Stimulated activated memory B cell treated with anti-CD40 and anti-IgM and Interleukin-4, amounts not matched to agents 10 μg/mL and 1 μg/mL and 100 μg/mL, for 72 hours (primary cell): ENCODE measurements around the gene TTC28.

Experiments
- ATAC-seq: fragments of 150-1000 bp; cut with Tn5 transposase; 2 replicates; pipeline ENCODE4 v1.10.0; 2021
- H3K27ac Mint-ChIP-seq: one replicate; pipeline ENCODE4 v1.8.0; 2022; ENCODE audit warnings: mild to moderate bottlenecking, mixed read lengths
- H3K27me3 Mint-ChIP-seq: one replicate; pipeline ENCODE4 v1.8.0; 2022; ENCODE audit warnings: mixed read lengths
- H3K36me3 Mint-ChIP-seq: one replicate; pipeline ENCODE4 v1.8.0; 2022; ENCODE audit warnings: mixed read lengths
- H3K4me1 Mint-ChIP-seq: one replicate; pipeline ENCODE4 v1.8.0; 2022; ENCODE audit warnings: mixed read lengths
- H3K4me3 Mint-ChIP-seq: one replicate; pipeline ENCODE4 v1.8.0; 2022; ENCODE audit warnings: mild to moderate bottlenecking, moderate library complexity, mixed read lengths
- H3K9me3 Mint-ChIP-seq: one replicate; pipeline ENCODE4 v1.8.0; 2022; ENCODE audit warnings: mixed read lengths

Gene TTC28

DNA sequence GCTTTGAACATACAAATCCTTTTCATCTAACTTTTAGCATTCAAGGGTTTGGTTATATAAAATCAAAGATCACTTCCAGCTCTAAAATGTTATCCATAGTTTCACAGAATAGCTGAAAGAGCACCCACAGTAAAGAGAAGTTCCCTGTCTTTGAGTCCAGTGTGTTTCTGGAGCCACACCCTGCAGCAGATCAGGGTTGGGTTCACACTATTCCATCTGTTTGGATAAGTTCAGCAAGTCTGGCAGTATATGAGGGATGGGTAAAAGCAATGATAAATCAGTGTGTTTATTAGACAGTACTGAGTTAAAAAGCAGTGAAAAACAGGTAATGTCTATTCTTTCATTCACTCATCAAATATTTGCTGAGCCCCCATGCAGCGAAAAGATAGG is 624.8 kb downstream of the TTC28 start:
- peak; percentile 31 for ATAC-seq
- Mint-ChIP-seq H3K9me3 (no peaks in the 10 kb centered on the region), H3K4me3 (no peak overlapping the region), H3K27me3 (peaks cover 7% of the 10 kb centered on the region), H3K4me1 (no peaks in the 10 kb centered on the region), H3K36me3 (no peaks in the 10 kb centered on the region), H3K27ac (no peak overlapping the region)

DNA sequence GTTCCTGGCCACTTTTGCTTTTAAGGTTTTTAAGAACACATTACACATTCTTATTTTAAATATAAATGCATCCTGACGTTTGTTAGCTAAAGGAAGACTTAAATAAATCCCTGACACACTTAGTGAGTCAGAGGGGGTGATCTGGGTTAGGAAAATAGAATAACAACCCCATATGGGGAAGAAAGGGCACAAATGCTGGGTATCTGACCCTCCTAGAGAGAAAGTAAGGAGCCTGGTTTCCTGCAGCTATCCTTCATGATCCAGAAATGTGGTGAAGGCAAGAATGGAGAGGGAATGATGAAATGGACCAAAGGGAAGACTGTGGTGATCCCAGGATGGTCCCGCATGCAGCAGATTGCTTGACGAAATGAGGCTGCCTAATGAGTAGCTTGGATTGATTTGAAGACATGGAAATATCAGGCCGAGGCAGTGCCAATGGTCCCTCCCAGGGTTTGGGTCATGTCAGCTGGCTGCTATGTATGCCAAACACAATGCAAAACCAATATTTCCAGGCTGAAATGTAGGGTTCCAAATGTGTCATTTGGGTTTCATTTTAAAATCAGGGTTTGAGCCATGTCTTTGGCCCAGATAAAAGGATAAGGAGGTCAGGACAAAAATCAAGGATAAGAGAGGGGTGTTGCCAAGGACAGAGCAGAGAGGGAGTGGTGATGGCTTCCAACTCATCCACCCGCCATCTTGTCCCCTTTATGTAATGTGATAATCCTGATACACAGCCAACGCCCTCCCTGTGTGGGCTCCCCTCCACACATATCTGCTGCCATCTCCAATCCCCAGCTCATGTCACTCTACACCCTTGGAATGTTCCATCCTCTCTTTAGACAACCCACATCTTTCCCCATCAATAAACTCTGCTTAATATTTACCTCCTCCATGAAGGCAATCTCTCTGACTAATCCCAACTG is 625.5 kb downstream of the TTC28 start:
- Mint-ChIP-seq H3K9me3 (no peaks in the 10 kb centered on the region), H3K36me3 (no peaks in the 10 kb centered on the region), H3K4me1 (no peaks in the 10 kb centered on the region), H3K27me3 (peaks cover 6% of the 10 kb centered on the region), H3K4me3 (no peak overlapping the region), H3K27ac (no peak overlapping the region)
- no peak for ATAC-seq

- Mint-ChIP-seq H3K9me3 (no peaks in the 10 kb centered on the region), H3K27me3 (no peaks in the 10 kb centered on the region), H3K36me3 (no peaks in the 10 kb centered on the region), H3K27ac (no peak overlapping the region), H3K4me3 (no peak overlapping the region), H3K4me1 (no peaks in the 10 kb centered on the region)
- ATAC-seq: no peak
Measured at GRCh38 chr22:28052825-28053269, 626.8 kb downstream of the TTC28 start.

DNA sequence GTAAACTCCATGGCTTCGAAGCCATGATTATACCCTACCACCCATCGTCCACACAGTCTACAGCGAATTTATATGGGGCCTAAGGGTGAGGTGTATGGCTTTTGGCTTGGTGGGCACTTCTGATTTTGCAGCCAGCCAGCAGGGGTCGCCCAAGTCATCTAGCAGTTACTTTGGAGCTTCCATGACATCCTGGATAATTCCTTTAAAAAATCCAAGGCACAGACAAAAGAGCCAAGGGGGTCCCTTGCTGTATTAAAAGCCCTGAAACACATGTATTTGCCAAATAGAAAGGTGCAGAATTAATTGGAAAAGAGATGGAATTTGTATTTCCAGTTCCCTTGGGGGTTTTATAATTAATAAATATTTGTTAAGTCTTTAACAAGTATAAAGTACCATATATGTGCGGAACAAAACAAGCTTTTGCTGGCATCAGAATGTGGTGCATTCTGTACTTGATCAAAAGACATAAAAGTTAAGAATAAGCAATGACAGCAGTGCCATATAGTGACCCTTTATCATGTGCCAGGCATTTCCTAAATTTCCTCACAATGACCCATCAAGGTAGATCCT is 627.8 kb downstream of the TTC28 start:
- no peak for ATAC-seq
- Mint-ChIP-seq H3K4me1 (no peaks in the 10 kb centered on the region), H3K4me3 (no peak overlapping the region), H3K27me3 (no peaks in the 10 kb centered on the region), H3K36me3 (no peaks in the 10 kb centered on the region), H3K27ac (no peak overlapping the region), H3K9me3 (no peaks in the 10 kb centered on the region)

- H3K4me1 Mint-ChIP-seq: no peaks in the 10 kb centered on the region
- H3K4me3 Mint-ChIP-seq: no peak overlapping the region
- H3K36me3 Mint-ChIP-seq: no peaks in the 10 kb centered on the region
- H3K27me3 Mint-ChIP-seq: no peaks in the 10 kb centered on the region
- no peak overlapping the region for H3K27ac Mint-ChIP-seq
- no peak for ATAC-seq
- no peaks in the 10 kb centered on the region for H3K9me3 Mint-ChIP-seq
Measured at GRCh38 chr22:28051091-28051786, 628.4 kb downstream of the TTC28 start.

- H3K27ac Mint-ChIP-seq: no peak overlapping the region
- no peak overlapping the region for H3K4me3 Mint-ChIP-seq
- no peaks in the 10 kb centered on the region for H3K36me3 Mint-ChIP-seq
- no peak for ATAC-seq
- peaks cover 5% of the 10 kb centered on the region for H3K4me1 Mint-ChIP-seq
- H3K27me3 Mint-ChIP-seq: no peaks in the 10 kb centered on the region
- H3K9me3 Mint-ChIP-seq: no peaks in the 10 kb centered on the region
Measured at GRCh38 chr22:28048529-28048928, 631.1 kb downstream of the TTC28 start.

GRCh38 chr22:28047740-28048139 is 631.9 kb downstream of the TTC28 start:
- no peak for ATAC-seq
- no peak overlapping the region for H3K4me3 Mint-ChIP-seq
- H3K27me3 Mint-ChIP-seq: no peaks in the 10 kb centered on the region
- H3K4me1 Mint-ChIP-seq: peaks cover 5% of the 10 kb centered on the region
- H3K27ac Mint-ChIP-seq: no peak overlapping the region
- H3K9me3 Mint-ChIP-seq: no peaks in the 10 kb centered on the region
- H3K36me3 Mint-ChIP-seq: no peaks in the 10 kb centered on the region

GRCh38 chr22:28046100-28046499 is 633.5 kb downstream of the TTC28 start:
- Mint-ChIP-seq H3K9me3 (no peaks in the 10 kb centered on the region), H3K4me1 (peaks cover 5% of the 10 kb centered on the region), H3K27me3 (no peaks in the 10 kb centered on the region), H3K27ac (no peak overlapping the region), H3K36me3 (no peaks in the 10 kb centered on the region), H3K4me3 (no peak overlapping the region)
- ATAC-seq: no peak

DNA sequence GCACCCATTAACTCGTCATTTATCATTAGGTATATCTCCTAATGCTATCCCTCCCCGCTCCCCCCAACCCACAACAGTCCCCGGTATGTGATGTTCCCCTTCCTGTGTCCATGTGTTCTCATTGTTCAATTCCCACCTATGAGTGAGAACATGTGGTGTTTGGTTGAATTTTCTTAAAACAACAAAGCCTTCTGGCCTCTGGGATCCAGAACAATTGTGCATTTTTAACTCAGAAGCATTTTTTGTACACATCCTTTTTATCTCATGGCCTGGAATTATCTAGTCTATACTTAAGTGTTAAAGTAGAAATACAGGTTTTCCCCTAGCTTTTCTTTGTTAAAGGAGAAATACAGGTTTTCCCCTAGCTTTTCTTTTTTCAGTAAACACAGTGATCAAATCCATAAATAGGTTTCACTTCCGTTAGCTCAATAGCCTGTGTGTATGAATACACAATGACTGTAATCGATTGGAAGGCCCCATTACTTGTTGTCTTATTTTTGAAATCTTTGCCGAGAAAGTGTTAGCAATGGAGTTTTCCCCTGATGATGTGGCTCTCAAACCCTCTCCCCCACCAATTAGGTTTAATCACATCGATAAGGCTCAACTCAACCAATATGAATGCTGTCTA is 635.0 kb downstream of the TTC28 start:
- Mint-ChIP-seq H3K27ac (no peak overlapping the region), H3K27me3 (no peaks in the 10 kb centered on the region), H3K4me3 (no peak overlapping the region), H3K36me3 (no peaks in the 10 kb centered on the region), H3K4me1 (peaks cover 5% of the 10 kb centered on the region), H3K9me3 (peaks cover 7% of the 10 kb centered on the region)
- ATAC-seq: no peak

DNA sequence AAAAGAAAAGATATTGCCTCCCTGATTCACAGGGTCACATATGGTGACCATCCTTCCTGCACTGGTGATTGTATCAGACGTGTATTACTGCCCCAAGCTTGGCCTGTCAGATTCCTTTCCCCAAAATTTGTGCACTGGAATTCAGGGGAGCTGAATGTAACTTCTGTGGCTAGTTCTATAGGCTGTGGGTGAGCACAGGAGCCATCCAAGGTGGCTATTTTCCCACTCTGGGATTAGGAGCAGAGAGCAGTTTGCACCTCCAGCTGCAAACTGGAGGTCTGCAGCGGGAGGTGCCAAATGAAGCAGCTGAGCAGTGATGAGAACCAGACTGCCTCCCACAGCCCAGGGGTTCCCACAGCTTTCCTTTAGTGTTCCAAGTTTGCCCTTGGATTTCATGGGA is 636.4 kb downstream of the TTC28 start:
- no peak for ATAC-seq
- no peaks in the 10 kb centered on the region for H3K36me3 Mint-ChIP-seq
- no peaks in the 10 kb centered on the region for H3K27me3 Mint-ChIP-seq
- no peak overlapping the region for H3K4me3 Mint-ChIP-seq
- no peak overlapping the region for H3K27ac Mint-ChIP-seq
- H3K4me1 Mint-ChIP-seq: peaks cover 5% of the 10 kb centered on the region
- H3K9me3 Mint-ChIP-seq: peaks cover 7% of the 10 kb centered on the region

- H3K27ac Mint-ChIP-seq: no peak overlapping the region
- no peak for ATAC-seq
- peaks cover 21% of the 10 kb centered on the region for H3K27me3 Mint-ChIP-seq
- no peak overlapping the region for H3K4me3 Mint-ChIP-seq
- no peaks in the 10 kb centered on the region for H3K36me3 Mint-ChIP-seq
- no peaks in the 10 kb centered on the region for H3K4me1 Mint-ChIP-seq
- H3K9me3 Mint-ChIP-seq: peaks cover 3% of the 10 kb centered on the region
Measured at GRCh38 chr22:28034760-28035401, 644.8 kb downstream of the TTC28 start.

DNA sequence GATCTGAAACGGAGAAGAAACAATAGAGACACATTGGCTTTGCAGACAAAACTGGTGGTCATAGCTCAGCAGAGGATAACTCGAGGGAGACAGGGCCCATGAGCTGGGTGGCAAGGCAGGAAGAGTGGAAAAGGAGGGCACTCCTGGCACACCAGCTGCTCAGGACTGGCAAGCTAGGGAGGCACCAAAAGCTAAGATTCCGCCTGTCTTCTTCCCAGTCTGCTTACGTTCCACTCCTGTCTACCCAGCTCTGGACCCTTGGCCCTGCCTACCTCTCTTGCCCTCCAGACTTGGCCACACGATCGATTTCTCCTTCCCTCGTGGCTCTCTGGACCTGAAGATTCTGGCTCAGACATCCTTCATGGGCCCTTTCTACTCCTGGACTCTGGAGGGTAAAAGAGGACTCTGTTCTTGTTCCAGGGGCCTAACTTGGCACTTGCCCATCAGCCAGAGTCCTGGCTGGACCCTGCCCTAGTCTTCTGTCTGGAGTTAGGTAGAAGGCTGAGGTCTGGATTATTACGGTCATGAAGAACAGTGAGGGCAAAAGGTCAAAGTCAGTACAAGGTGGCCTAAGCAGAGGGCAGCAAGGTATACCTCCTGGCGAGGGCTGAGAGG is 645.4 kb downstream of the TTC28 start:
- peaks cover 3% of the 10 kb centered on the region for H3K9me3 Mint-ChIP-seq
- H3K27ac Mint-ChIP-seq: no peak overlapping the region
- no peaks in the 10 kb centered on the region for H3K36me3 Mint-ChIP-seq
- peaks cover 21% of the 10 kb centered on the region for H3K27me3 Mint-ChIP-seq
- no peaks in the 10 kb centered on the region for H3K4me1 Mint-ChIP-seq
- H3K4me3 Mint-ChIP-seq: no peak overlapping the region
- ATAC-seq: no peak

DNA sequence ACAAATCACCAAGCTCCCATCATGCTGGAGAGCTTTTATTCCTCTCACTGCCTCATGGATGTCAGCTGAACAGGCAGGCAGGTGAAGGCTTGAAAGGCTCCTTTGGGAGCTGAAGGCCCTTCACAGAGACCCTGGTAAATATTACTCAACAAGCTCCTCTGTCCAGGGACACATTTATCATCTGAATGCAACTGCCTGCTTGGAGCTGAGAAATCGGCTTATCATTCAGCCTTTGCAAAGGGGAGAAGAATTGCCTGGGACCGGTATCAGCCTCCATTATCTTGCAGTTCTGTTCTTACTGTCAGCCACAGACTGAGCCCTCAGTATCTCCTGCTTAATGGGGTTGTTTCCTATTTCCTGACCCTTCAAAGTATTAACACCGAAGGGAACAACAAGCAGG is 646.8 kb downstream of the TTC28 start:
- Mint-ChIP-seq H3K4me3 (no peak overlapping the region), H3K4me1 (no peaks in the 10 kb centered on the region), H3K9me3 (peaks cover 3% of the 10 kb centered on the region), H3K36me3 (no peaks in the 10 kb centered on the region), H3K27me3 (peaks cover 21% of the 10 kb centered on the region), H3K27ac (no peak overlapping the region)
- ATAC-seq: no peak

DNA sequence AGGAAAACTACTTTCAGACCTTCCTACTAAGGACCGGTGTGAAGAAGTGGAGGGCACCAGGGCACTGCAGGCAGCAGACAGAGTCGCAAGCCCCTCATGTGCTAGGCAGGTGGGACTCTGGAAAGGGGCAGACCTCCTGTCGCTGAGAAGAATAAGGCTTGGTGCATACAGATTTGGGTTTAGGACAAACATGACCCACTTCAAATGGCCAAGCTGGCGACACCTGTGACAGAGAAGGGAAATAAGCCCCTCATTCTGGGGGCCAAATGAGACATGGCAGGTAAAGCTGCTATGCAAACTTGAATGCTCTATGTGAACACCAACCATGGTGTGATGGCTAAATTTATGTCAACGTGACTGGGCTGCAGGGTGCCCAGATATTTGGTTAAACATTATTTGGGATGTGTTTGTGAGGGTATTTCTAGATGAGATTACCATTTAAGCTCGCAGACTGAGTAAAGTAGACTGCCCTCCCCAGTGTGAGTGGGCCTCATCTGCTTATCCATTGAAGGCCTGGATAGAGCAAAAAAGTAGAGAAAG is 648.2 kb downstream of the TTC28 start:
- Mint-ChIP-seq H3K36me3 (no peaks in the 10 kb centered on the region), H3K4me1 (no peaks in the 10 kb centered on the region), H3K27me3 (peaks cover 21% of the 10 kb centered on the region), H3K9me3 (no peaks in the 10 kb centered on the region), H3K27ac (no peak overlapping the region), H3K4me3 (no peak overlapping the region)
- ATAC-seq: no peak
